GM21423 (cell line): ENCODE data around the gene KCTD5.
"Not testable (repeated sequence)": the region's sequence is repeated elsewhere in the genome, so short reads cannot be mapped to it uniquely, and the experiment has no call there.

Source experiments
- ATAC-seq: cut with Tn5 transposase; IDR thresholded peaks from one replicate; pipeline ENCODE4 v1.9.1; 2021; ENCODE audit warnings: mild to moderate bottlenecking, moderate library complexity; ENCODE audit not compliant: unreplicated experiment

Gene KCTD5

GRCh38 chr16:2696601-2697250 is 14.4 kb downstream of the KCTD5 start:
- not testable (repeated sequence) for ATAC-seq

- ATAC-seq, result no peak
Measured at GRCh38 chr16:2697401-2697948, 15.2 kb downstream of the KCTD5 start.

GRCh38 chr16:2698103-2698870 is 16.0 kb downstream of the KCTD5 start:
- ATAC-seq, result no peak

GRCh38 chr16:2698965-2699750 is 16.8 kb downstream of the KCTD5 start:
- ATAC-seq, result no peak

- ATAC-seq, result no peak
Measured at GRCh38 chr16:2699791-2700600, 17.7 kb downstream of the KCTD5 start.

- ATAC-seq, result no peak
Measured at GRCh38 chr16:2700786-2701185, 18.5 kb downstream of the KCTD5 start.

GRCh38 chr16:2701272-2701671 is 18.9 kb downstream of the KCTD5 start:
- no peak for ATAC-seq

GRCh38 chr16:2701713-2702437 is 19.6 kb downstream of the KCTD5 start:
- no peak for ATAC-seq

GRCh38 chr16:2702438-2702825 is 20.1 kb downstream of the KCTD5 start:
- ATAC-seq, result no peak

- no peak for ATAC-seq
Measured at GRCh38 chr16:2702871-2703745, 20.8 kb downstream of the KCTD5 start.

GRCh38 chr16:2704166-2704982 is 22.1 kb downstream of the KCTD5 start:
- ATAC-seq, result no peak

GRCh38 chr16:2704983-2705275 is 22.6 kb downstream of the KCTD5 start:
- ATAC-seq, result no peak

- no peak for ATAC-seq
Measured at GRCh38 chr16:2705351-2705750, 23.0 kb downstream of the KCTD5 start.

- ATAC-seq, result no peak
Measured at GRCh38 chr16:2706085-2706484, 23.8 kb downstream of the KCTD5 start.

GRCh38 chr16:2706611-2707311 is 24.4 kb downstream of the KCTD5 start:
- no peak for ATAC-seq

GRCh38 chr16:2707368-2708289 is 25.3 kb downstream of the KCTD5 start:
- no peak for ATAC-seq

- ATAC-seq, result no peak
Measured at GRCh38 chr16:2708290-2708639, 25.9 kb downstream of the KCTD5 start.
